ENCODE data around the gene CSNK1D.

CSNK1D gene

GRCh38 chr17:82217120-82217529 is 56.4 kb downstream of the CSNK1D start:
- no peak for DNase-seq (ENCODE audit: extremely low read depth, low read depth)
- no peak for TF ChIP-seq CTCF (IDR thresholded peaks at IDR 0.05; ENCODE audit: low read depth, low read length)

GRCh38 chr17:82216301-82217119 is 57.0 kb downstream of the CSNK1D start:
- TF ChIP-seq CTCF (IDR thresholded peaks at IDR 0.05; ENCODE audit: low read depth, low read length), result no peak
- DNase-seq (ENCODE audit: extremely low read depth, low read depth), result peak; percentile 68

GRCh38 chr17:82215972-82216300 is 57.6 kb downstream of the CSNK1D start:
- TF ChIP-seq CTCF (IDR thresholded peaks at IDR 0.05; ENCODE audit: low read depth, low read length), result no peak
- DNase-seq (ENCODE audit: extremely low read depth, low read depth), result no peak

GRCh38 chr17:82215095-82215971 is 58.2 kb downstream of the CSNK1D start:
- TF ChIP-seq CTCF (IDR thresholded peaks at IDR 0.05; ENCODE audit: low read depth, low read length), result no peak
- no peak for DNase-seq (ENCODE audit: extremely low read depth, low read depth)

GRCh38 chr17:82214012-82214628 is 59.4 kb downstream of the CSNK1D start:
- TF ChIP-seq CTCF (IDR thresholded peaks at IDR 0.05; ENCODE audit: low read depth, low read length), result no peak
- no peak for DNase-seq (ENCODE audit: extremely low read depth, low read depth)

- DNase-seq (ENCODE audit: extremely low read depth, low read depth), result no peak
- TF ChIP-seq CTCF (IDR thresholded peaks at IDR 0.05; ENCODE audit: low read depth, low read length), result no peak
Observed at GRCh38 chr17:82213251-82214011, 60.1 kb downstream of the CSNK1D start.
